H9 (cell line): Measurements from ENCODE around the gene LRRFIP2. TPM values are rescaled to one million over a fixed set of nuclear protein-coding genes. Genes with fewer than 3 reads are reported as not detected.

Experiments
- DNase-seq: peaks from one replicate; pipeline ENCODE4 v3.0.0-alpha.2; 2017
- H2AFZ ChIP-seq: one replicate; pipeline ENCODE4 v1.6.1; 2013; ENCODE audit warnings: mild to moderate bottlenecking, low read length, control low read depth, moderate library complexity
- H2AK5ac ChIP-seq: 2 replicates; pipeline ENCODE4 v1.6.1; 2013; ENCODE audit warnings: low read length, control low read depth, mixed read lengths; ENCODE audit not compliant: insufficient read length
- H2BK120ac ChIP-seq: one replicate; pipeline ENCODE4 v1.6.1; 2013; ENCODE audit warnings: low read depth, mild to moderate bottlenecking, low read length, control low read depth, inconsistent platforms; ENCODE audit not compliant: poor library complexity, severe bottlenecking
- H2BK12ac ChIP-seq: 2 replicates; pipeline ENCODE4 v1.6.1; 2013; ENCODE audit warnings: low read length, control low read depth, mixed read lengths, low read depth; ENCODE audit not compliant: insufficient read length
- H2BK15ac ChIP-seq: 2 replicates; pipeline ENCODE4 v1.6.1; 2013; ENCODE audit warnings: low read depth, low read length, control low read depth
- H2BK20ac ChIP-seq: one replicate; pipeline ENCODE4 v1.6.1; 2013; ENCODE audit warnings: low read depth, mild to moderate bottlenecking, low read length, control low read depth, inconsistent platforms; ENCODE audit not compliant: poor library complexity, severe bottlenecking
- H2BK5ac ChIP-seq: 2 replicates; pipeline ENCODE4 v1.6.1; 2013; ENCODE audit warnings: low read length, control low read depth, mixed read lengths; ENCODE audit not compliant: insufficient read length
- H3K14ac ChIP-seq: 2 replicates; pipeline ENCODE4 v1.6.1; 2013; ENCODE audit warnings: low read length, control low read depth; ENCODE audit not compliant: insufficient read depth
- H3K18ac ChIP-seq: 2 replicates; pipeline ENCODE4 v1.6.1; 2013; ENCODE audit warnings: low read depth, mild to moderate bottlenecking, mixed read lengths, low read length, control low read depth; ENCODE audit not compliant: insufficient read length
- H3K23ac ChIP-seq: 2 replicates; pipeline ENCODE4 v1.6.1; 2013; ENCODE audit warnings: low read length, control low read depth, mixed read lengths, low read depth; ENCODE audit not compliant: insufficient read length
- H3K23me2 ChIP-seq: 2 replicates; pipeline ENCODE4 v1.6.1; 2013; ENCODE audit warnings: low read depth, mild to moderate bottlenecking, mixed read lengths, low read length, control low read depth; ENCODE audit not compliant: insufficient read length, poor library complexity, severe bottlenecking
- H3K27ac ChIP-seq: 2 replicates; pipeline ENCODE4 v1.5.1; 2013; ENCODE audit warnings: low read length, control low read depth, mixed read lengths, low read depth; ENCODE audit not compliant: insufficient read length
- H3K27me3 ChIP-seq: 2 replicates; pipeline ENCODE4 v1.6.1; 2013; ENCODE audit warnings: low read length, control low read depth, inconsistent platforms; ENCODE audit not compliant: insufficient read depth
- H3K4ac ChIP-seq: 2 replicates; pipeline ENCODE4 v1.6.1; 2013; ENCODE audit warnings: low read depth, mild to moderate bottlenecking, control low read depth, inconsistent platforms, low read length, moderate library complexity
- H3K4me1 ChIP-seq: 2 replicates; pipeline ENCODE4 v1.6.1; 2013; ENCODE audit warnings: low read length, control low read depth, inconsistent platforms; ENCODE audit not compliant: insufficient read depth
- H3K4me2 ChIP-seq: 2 replicates; pipeline ENCODE4 v1.6.1; 2013; ENCODE audit warnings: low read length, control low read depth, mixed read lengths; ENCODE audit not compliant: insufficient read length, insufficient read depth
- H3K56ac ChIP-seq: 2 replicates; pipeline ENCODE4 v1.6.1; 2013; ENCODE audit warnings: low read depth, mild to moderate bottlenecking, mixed read lengths, low read length, control low read depth; ENCODE audit not compliant: insufficient read length
- H3K79me1 ChIP-seq: 2 replicates; pipeline ENCODE4 v1.6.1; 2013; ENCODE audit warnings: low read depth, mild to moderate bottlenecking, moderate library complexity, low read length, control low read depth, inconsistent platforms; ENCODE audit not compliant: insufficient read depth, poor library complexity, severe bottlenecking
- H3K79me2 ChIP-seq: 2 replicates; pipeline ENCODE4 v1.6.1; 2013; ENCODE audit warnings: low read length, control low read depth, inconsistent platforms; ENCODE audit not compliant: insufficient read depth
- H3K9ac ChIP-seq: 2 replicates; pipeline ENCODE4 v1.6.1; 2013; ENCODE audit warnings: low read length, control low read depth, mixed read lengths; ENCODE audit not compliant: insufficient read length; ENCODE audit errors: extremely low read depth
- H3K9me3 ChIP-seq: one replicate; pipeline ENCODE4 v1.6.1; 2013; ENCODE audit warnings: low read depth, low read length, inconsistent platforms; ENCODE audit not compliant: control insufficient read depth
- H3T11ph ChIP-seq: one replicate; pipeline ENCODE4 v1.6.1; 2013; ENCODE audit warnings: mild to moderate bottlenecking, low read length, control low read depth, inconsistent platforms
- H4K20me1 ChIP-seq: one replicate; pipeline ENCODE4 v1.6.1; 2013; ENCODE audit not compliant: control insufficient read depth, insufficient read length, insufficient read depth
- H4K5ac ChIP-seq: 2 replicates; pipeline ENCODE4 v1.6.1; 2013; ENCODE audit warnings: low read depth, mild to moderate bottlenecking, mixed read lengths, low read length, control low read depth; ENCODE audit not compliant: insufficient read length
- H4K8ac ChIP-seq: replicated peaks from 2 replicates; pipeline ENCODE4 v1.6.1; 2013; ENCODE audit warnings: low read length, control low read depth, mixed read lengths, low read depth; ENCODE audit not compliant: insufficient read length
- H4K91ac ChIP-seq: 2 replicates; pipeline ENCODE4 v1.6.1; 2013; ENCODE audit warnings: low read depth, mild to moderate bottlenecking, moderate library complexity, mixed read lengths, low read length, control low read depth; ENCODE audit not compliant: insufficient read length
- H3K27ac Mint-ChIP-seq, 3 experiments: 2 replicates in 2 of 3; 3 replicates in 1 of 3; pipeline ENCODE4 v1.8.0; 2020 to 2021; ENCODE audit warnings: mixed read lengths in 3 of 3, mild to moderate bottlenecking in 1 of 3, moderate library complexity in 1 of 3
- H3K27me3 Mint-ChIP-seq: 2 replicates; pipeline ENCODE4 v1.8.0; 2021; ENCODE audit warnings: low read depth, mild to moderate bottlenecking, moderate library complexity, mixed read lengths
- H3K36me3 Mint-ChIP-seq, 3 experiments: 2 replicates in 2 of 3; 3 replicates in 1 of 3; pipeline ENCODE4 v1.8.0; 2020 to 2021; ENCODE audit warnings: low read depth in 3 of 3, mixed read lengths in 3 of 3; ENCODE audit not compliant: insufficient read depth in 1 of 3
- H3K4me1 Mint-ChIP-seq, 2 experiments: 2 replicates each; pipeline ENCODE4 v1.8.0; 2020; ENCODE audit warnings: mixed read lengths in 2 of 2
- H3K4me3 Mint-ChIP-seq, 2 experiments: 2 replicates in 1 of 2; 3 replicates in 1 of 2; pipeline ENCODE4 v1.8.0; 2020 to 2021; ENCODE audit warnings: mild to moderate bottlenecking in 2 of 2, mixed read lengths in 2 of 2, moderate library complexity in 1 of 2
- H3K9me3 Mint-ChIP-seq, 2 experiments: 2 replicates in 1 of 2; 3 replicates in 1 of 2; pipeline ENCODE4 v1.8.0; 2020; ENCODE audit warnings: mild to moderate bottlenecking in 2 of 2, mixed read lengths in 2 of 2, moderate library complexity in 1 of 2
- WGBS: extraction: QIAGEN DNeasy Blood & Tissue Kit; methylation state at CpG from one replicate; pipeline ENCODE4 v1.1.7; 2013; ENCODE audit warnings: missing lambda C conversion rate, low lambda C conversion rate, mixed read lengths; ENCODE audit not compliant: insufficient read length; ENCODE audit errors: extremely low coverage; 5-methylcytosine and 5-hydroxymethylcytosine counted together
- total RNA-seq: library from RNA; stranded (reverse); gene quantifications from 2 replicates; pipeline ENCODE4 v1.2.1, GENCODE V29; 2021
- TF ChIP-seq, protein P1 (sequence below): fragments of 200-600 bp; sonication (generic); conservative IDR thresholded peaks from 3 replicates; pipeline ENCODE4 v1.8.0; 2021; ENCODE audit warnings: antibody characterized with exemption, mild to moderate bottlenecking

Gene LRRFIP2
- total RNA-seq, 1 experiment from 2014 or later, result 30.7 TPM

DNA sequence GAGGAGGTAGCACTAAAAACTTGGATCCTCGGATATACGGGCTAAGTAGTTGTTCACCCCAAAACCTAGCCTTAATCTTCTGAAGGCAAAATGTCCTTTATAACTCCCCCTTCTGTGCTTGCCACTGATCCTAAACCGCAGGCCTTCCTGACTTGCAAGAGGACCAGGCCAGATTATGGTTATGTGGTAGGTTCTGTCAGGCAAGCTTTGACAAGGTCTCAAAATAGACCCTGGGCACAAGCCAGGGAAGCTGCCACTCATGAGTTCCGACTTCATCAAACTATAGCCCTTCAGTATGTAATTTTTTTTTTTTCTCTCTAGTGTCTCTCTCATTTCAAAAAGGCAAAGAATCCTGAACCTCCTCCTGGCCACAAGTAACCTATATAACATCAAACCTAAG is 3.2 kb downstream of the LRRFIP2 start:
- no peaks in the 10 kb centered on the region for H3K9me3 Mint-ChIP-seq
- TF ChIP-seq, protein P1, sequence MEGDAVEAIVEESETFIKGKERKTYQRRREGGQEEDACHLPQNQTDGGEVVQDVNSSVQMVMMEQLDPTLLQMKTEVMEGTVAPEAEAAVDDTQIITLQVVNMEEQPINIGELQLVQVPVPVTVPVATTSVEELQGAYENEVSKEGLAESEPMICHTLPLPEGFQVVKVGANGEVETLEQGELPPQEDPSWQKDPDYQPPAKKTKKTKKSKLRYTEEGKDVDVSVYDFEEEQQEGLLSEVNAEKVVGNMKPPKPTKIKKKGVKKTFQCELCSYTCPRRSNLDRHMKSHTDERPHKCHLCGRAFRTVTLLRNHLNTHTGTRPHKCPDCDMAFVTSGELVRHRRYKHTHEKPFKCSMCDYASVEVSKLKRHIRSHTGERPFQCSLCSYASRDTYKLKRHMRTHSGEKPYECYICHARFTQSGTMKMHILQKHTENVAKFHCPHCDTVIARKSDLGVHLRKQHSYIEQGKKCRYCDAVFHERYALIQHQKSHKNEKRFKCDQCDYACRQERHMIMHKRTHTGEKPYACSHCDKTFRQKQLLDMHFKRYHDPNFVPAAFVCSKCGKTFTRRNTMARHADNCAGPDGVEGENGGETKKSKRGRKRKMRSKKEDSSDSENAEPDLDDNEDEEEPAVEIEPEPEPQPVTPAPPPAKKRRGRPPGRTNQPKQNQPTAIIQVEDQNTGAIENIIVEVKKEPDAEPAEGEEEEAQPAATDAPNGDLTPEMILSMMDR, result no peak

More for the DNA sequence above, 3.2 kb downstream of the LRRFIP2 start:
- Histone ChIP-seq H3K27ac (no peak overlapping the region), H4K20me1 (no peaks in the 10 kb centered on the region), H3K23me2 (no peaks in the 10 kb centered on the region), H2AK5ac (no peak overlapping the region), H2BK5ac (no peak overlapping the region), H3K18ac (no peak overlapping the region), H3T11ph (no peak overlapping the region), H3K27me3 (no peaks in the 10 kb centered on the region), H2BK15ac (no peak overlapping the region), H4K91ac (no peak overlapping the region), H3K4me1 (no peaks in the 10 kb centered on the region), H2BK12ac (no peak overlapping the region), H4K8ac (no peak overlapping the region), H3K79me1 (no peaks in the 10 kb centered on the region), H4K5ac (no peak overlapping the region), H3K4ac (no peak overlapping the region), H3K14ac (no peak overlapping the region), H3K79me2 (peaks cover 2% of the 10 kb centered on the region; the same call in 1 of the 2 replicates), H3K56ac (no peak overlapping the region), H2BK20ac (no peak overlapping the region), H3K23ac (no peak overlapping the region), H2BK120ac (no peak overlapping the region), H3K9ac (no peak overlapping the region), H2AFZ (no peak overlapping the region), H3K9me3 (no peaks in the 10 kb centered on the region), H3K4me2 (no peak overlapping the region)
- no peak for DNase-seq
- WGBS, result no CpG with 5 or more reads among the region's 4 CpGs
- Mint-ChIP-seq H3K4me1 (peaks cover 11 to 12% of the 10 kb centered on the region in 2 experiments), H3K27me3 (no peaks in the 10 kb centered on the region), H3K36me3 (peaks cover 0 to 5% (median 5%) of the 10 kb centered on the region in 3 experiments; a peak in 4 of 7 replicates), H3K4me3 (no peak overlapping the region), H3K27ac (no peak overlapping the region)
